ENCODE measurements around the gene CYTH4. TPM values are rescaled to one million over a fixed set of nuclear protein-coding genes. Genes with fewer than 3 reads are reported as not detected.
A peak's percentile ranks its signal among the peaks of the same experiment; 100 is the strongest.
"Not testable (repeated sequence)": the region's sequence is repeated elsewhere in the genome, so short reads cannot be mapped to it uniquely, and the experiment has no call there.

CYTH4 gene
- total RNA-seq, 3 donors from 2014 or later, result 8.7 to 13.3 (median 11.6) TPM

DNA sequence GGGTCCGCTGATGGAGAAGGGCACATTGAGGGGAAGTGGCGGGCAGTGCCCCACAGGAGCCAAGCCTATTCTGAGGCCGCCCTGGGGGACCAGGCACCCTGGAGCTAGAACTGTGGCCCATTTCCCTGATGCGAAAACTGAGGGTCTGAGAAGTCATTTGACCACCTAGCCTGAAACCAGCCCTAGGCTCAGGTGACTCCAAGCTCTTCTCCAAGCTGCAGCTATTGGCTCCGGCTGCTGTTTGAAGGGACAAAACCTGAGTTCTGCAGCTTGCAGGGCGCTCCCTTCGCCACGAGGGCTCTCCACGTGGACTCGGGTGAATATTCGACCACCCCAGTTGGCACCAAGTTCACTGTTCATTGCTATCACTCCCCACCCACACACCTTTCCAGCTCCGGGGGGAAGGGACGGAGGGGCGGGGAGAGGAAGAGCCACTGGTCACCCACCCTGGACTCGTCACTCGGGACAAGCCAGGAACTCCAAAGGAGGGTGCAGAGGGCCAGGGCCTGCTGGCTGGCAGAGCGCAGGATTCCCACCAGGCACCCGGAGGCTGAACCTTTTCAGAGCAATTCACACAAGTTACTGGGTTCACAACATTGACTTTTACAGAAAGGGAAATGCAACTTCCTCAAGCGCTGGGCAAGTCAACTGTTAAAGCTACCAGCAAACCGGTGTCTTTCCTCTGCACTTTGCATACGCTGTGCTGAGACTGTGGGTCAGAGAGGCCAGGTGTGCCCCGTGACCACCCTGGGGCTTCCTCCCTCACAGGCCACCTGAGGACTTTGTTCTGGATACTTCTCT lies 37.2 kb upstream of the CYTH4 start:
- peak in 2 of 3 donors; percentile 25 to 67 for DNase-seq
- Histone ChIP-seq H3K4me3 (no peak overlapping the region), H3K36me3 (ENCODE audit: low read depth) (no peaks in the 10 kb centered on the region), H3K9me3 (no peaks in the 10 kb centered on the region), H3K4me1 (ENCODE audit: low read depth) (peaks cover 6% of the 10 kb centered on the region)
- peak; percentile 11 for ATAC-seq
- TF ChIP-seq, protein P1, sequence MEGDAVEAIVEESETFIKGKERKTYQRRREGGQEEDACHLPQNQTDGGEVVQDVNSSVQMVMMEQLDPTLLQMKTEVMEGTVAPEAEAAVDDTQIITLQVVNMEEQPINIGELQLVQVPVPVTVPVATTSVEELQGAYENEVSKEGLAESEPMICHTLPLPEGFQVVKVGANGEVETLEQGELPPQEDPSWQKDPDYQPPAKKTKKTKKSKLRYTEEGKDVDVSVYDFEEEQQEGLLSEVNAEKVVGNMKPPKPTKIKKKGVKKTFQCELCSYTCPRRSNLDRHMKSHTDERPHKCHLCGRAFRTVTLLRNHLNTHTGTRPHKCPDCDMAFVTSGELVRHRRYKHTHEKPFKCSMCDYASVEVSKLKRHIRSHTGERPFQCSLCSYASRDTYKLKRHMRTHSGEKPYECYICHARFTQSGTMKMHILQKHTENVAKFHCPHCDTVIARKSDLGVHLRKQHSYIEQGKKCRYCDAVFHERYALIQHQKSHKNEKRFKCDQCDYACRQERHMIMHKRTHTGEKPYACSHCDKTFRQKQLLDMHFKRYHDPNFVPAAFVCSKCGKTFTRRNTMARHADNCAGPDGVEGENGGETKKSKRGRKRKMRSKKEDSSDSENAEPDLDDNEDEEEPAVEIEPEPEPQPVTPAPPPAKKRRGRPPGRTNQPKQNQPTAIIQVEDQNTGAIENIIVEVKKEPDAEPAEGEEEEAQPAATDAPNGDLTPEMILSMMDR (IDR thresholded peaks at IDR 0.05), result no peak
- intact Hi-C loops (cut with DNase I, micrococcal nuclease), result no loop called here

- TF ChIP-seq, protein P1 (IDR thresholded peaks at IDR 0.05), result no peak
- intact Hi-C loops (cut with DNase I, micrococcal nuclease), result no loop called here
- ATAC-seq, result no peak
- Histone ChIP-seq H3K4me3 (no peak overlapping the region), H3K4me1 (ENCODE audit: low read depth) (peaks cover 6% of the 10 kb centered on the region), H3K36me3 (ENCODE audit: low read depth) (no peaks in the 10 kb centered on the region), H3K9me3 (no peaks in the 10 kb centered on the region)
- no peak for DNase-seq
These were observed 36.6 kb upstream of the CYTH4 start for GRCh38 chr22:37245740-37246139.

GRCh38 chr22:37248251-37248650 lies 34.1 kb upstream of the CYTH4 start:
- Histone ChIP-seq H3K4me3 (no peak overlapping the region), H3K9me3 (no peaks in the 10 kb centered on the region), H3K36me3 (ENCODE audit: low read depth) (no peaks in the 10 kb centered on the region), H3K4me1 (ENCODE audit: low read depth) (peaks cover 6% of the 10 kb centered on the region)
- DNase-seq (peak in 2 of 3 donors; percentile 2 to 5), ATAC-seq (no peak)
- TF ChIP-seq, protein P1 (IDR thresholded peaks at IDR 0.05), result no peak
- intact Hi-C loops (cut with DNase I, micrococcal nuclease), result no loop called here

- Histone ChIP-seq H3K36me3 (ENCODE audit: low read depth) (no peaks in the 10 kb centered on the region), H3K4me1 (ENCODE audit: low read depth) (no peaks in the 10 kb centered on the region), H3K9me3 (no peaks in the 10 kb centered on the region), H3K4me3 (no peak overlapping the region)
- DNase-seq (no peak), ATAC-seq (no peak)
- TF ChIP-seq, protein P1 (IDR thresholded peaks at IDR 0.05), result no peak
- intact Hi-C loops (cut with DNase I, micrococcal nuclease), result no loop called here
These were observed 32.3 kb upstream of the CYTH4 start for GRCh38 chr22:37249986-37250385.

DNA sequence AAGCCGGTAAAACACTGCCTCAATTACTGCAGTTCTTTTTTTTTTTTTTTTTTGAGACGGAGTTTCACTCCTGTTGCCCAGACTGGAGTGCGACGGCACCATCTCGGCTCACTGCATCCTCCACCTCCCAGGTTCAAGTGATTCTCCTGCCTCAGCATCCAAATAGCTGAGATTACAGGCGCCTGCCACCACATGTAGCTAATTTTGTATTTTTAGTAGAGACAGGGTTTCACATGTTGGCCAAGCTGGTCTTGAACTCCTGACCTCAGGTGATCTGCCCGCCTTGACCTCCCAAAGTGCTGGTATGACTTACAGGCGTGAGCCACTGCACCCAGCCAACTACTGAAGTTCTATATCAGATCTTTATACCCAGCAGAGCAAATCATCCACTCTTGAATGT lies 30.5 kb upstream of the CYTH4 start:
- ATAC-seq; H3K4me3 ChIP-seq; H3K36me3 ChIP-seq (ENCODE audit: low read depth); H3K9me3 ChIP-seq; intact Hi-C loops (cut with DNase I, micrococcal nuclease); H3K4me1 ChIP-seq (ENCODE audit: low read depth): not testable (repeated sequence)
- DNase-seq, result peak in 2 of 3 donors; percentile 8 to 9

- intact Hi-C loops (cut with DNase I, micrococcal nuclease), result no loop called here
- Histone ChIP-seq H3K4me3 (no peak overlapping the region), H3K4me1 (ENCODE audit: low read depth) (no peaks in the 10 kb centered on the region), H3K36me3 (ENCODE audit: low read depth) (no peaks in the 10 kb centered on the region), H3K9me3 (no peaks in the 10 kb centered on the region)
- TF ChIP-seq, protein P1 (IDR thresholded peaks at IDR 0.05), result no peak
- ATAC-seq (no peak), DNase-seq (no peak)
These were observed 29.1 kb upstream of the CYTH4 start for GRCh38 chr22:37253126-37253660.
